Measurements from ENCODE around the gene SLCO2A1. TPM values are rescaled to one million over a fixed set of nuclear protein-coding genes. Genes with fewer than 3 reads are reported as not detected.

SLCO2A1 gene
- polyA plus RNA-seq, 1 donor (not counting 4 experiments of a cell fraction or from before 2014, with no cell fraction given): 0.80 TPM

- FAIRE-seq (no peak), DNase-seq (ENCODE audit: low read depth, low spot score) (no peak)
- Histone ChIP-seq H3K36me3 (ENCODE audit: control insufficient read depth in 2 of 2, extremely low read depth in 1 of 2, insufficient read depth in 2 of 2, low read length in 2 of 2) (no peaks in the 10 kb centered on the region), H3K4me2 (ENCODE audit: control insufficient read depth, extremely low read depth, insufficient read depth, low read depth, low read length) (no peak overlapping the region), H3K4me3 (ENCODE audit: control insufficient read depth in 2 of 3, extremely low read depth in 1 of 3, insufficient read depth in 2 of 3, low read depth in 1 of 3, low read length in 3 of 3) (no peak overlapping the region), H3K79me2 (ENCODE audit: control insufficient read depth, insufficient read depth, low read length) (no peaks in the 10 kb centered on the region), H3K9me3 (ENCODE audit: control insufficient read depth, low read depth, low read length) (no peaks in the 10 kb centered on the region), H3K9me1 (ENCODE audit: control insufficient read depth, extremely low read depth, insufficient read depth, low read length) (no peaks in the 10 kb centered on the region), H3K27ac (ENCODE audit: control insufficient read depth, insufficient read depth, low read length) (no peak overlapping the region), H3K27me3 (ENCODE audit: control insufficient read depth, extremely low read depth, insufficient read depth, low read length) (peaks cover 17% of the 10 kb centered on the region), H3K9ac (ENCODE audit: control insufficient read depth, extremely low read depth, insufficient read depth, low read length) (no peak overlapping the region), H4K20me1 (ENCODE audit: control insufficient read depth, extremely low read depth, insufficient read depth, low read length) (no peaks in the 10 kb centered on the region), H3K4me1 (ENCODE audit: control insufficient read depth, extremely low read depth, insufficient read depth, low read length) (no peaks in the 10 kb centered on the region), H2AFZ (ENCODE audit: control insufficient read depth, low read length) (no peak overlapping the region)
- TF ChIP-seq, protein P1, sequence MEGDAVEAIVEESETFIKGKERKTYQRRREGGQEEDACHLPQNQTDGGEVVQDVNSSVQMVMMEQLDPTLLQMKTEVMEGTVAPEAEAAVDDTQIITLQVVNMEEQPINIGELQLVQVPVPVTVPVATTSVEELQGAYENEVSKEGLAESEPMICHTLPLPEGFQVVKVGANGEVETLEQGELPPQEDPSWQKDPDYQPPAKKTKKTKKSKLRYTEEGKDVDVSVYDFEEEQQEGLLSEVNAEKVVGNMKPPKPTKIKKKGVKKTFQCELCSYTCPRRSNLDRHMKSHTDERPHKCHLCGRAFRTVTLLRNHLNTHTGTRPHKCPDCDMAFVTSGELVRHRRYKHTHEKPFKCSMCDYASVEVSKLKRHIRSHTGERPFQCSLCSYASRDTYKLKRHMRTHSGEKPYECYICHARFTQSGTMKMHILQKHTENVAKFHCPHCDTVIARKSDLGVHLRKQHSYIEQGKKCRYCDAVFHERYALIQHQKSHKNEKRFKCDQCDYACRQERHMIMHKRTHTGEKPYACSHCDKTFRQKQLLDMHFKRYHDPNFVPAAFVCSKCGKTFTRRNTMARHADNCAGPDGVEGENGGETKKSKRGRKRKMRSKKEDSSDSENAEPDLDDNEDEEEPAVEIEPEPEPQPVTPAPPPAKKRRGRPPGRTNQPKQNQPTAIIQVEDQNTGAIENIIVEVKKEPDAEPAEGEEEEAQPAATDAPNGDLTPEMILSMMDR (optimal IDR thresholded peaks at IDR 0.05 in 1 of 3, IDR thresholded peaks at IDR 0.05 in 1 of 3, conservative IDR thresholded peaks at IDR 0.05 in 1 of 3; ENCODE audit: extremely low read depth in 1 of 3, insufficient read depth in 2 of 3, low read length in 3 of 3): no peak
- dilution Hi-C loops (cut with MboI; ENCODE audit: extremely low pct_ligation_motif_present, low sequenced_read_pairs): no loop called here
Observed at GRCh38 chr3:133880886-133881455, 148.8 kb downstream of the SLCO2A1 start.

- no peaks in the 10 kb centered on the region for H3K9me1 ChIP-seq (ENCODE audit: control insufficient read depth, extremely low read depth, insufficient read depth, low read length)
- TF ChIP-seq, protein P1 (optimal IDR thresholded peaks at IDR 0.05 in 1 of 3, IDR thresholded peaks at IDR 0.05 in 1 of 3, conservative IDR thresholded peaks at IDR 0.05 in 1 of 3; ENCODE audit: extremely low read depth in 1 of 3, insufficient read depth in 2 of 3, low read length in 3 of 3): no peak
- no peak for TF ChIP-seq EZH2 (IDR thresholded peaks at IDR 0.05; ENCODE audit: low read length)
- no peak overlapping the region for H3K27ac ChIP-seq (ENCODE audit: control insufficient read depth, insufficient read depth, low read length)
- H3K79me2 ChIP-seq (ENCODE audit: control insufficient read depth, insufficient read depth, low read length): no peaks in the 10 kb centered on the region
- no peak overlapping the region for H2AFZ ChIP-seq (ENCODE audit: control insufficient read depth, low read length)
- H3K36me3 ChIP-seq (ENCODE audit: control insufficient read depth in 2 of 2, extremely low read depth in 1 of 2, insufficient read depth in 2 of 2, low read length in 2 of 2): no peaks in the 10 kb centered on the region
- H3K4me2 ChIP-seq (ENCODE audit: control insufficient read depth, extremely low read depth, insufficient read depth, low read depth, low read length): no peak overlapping the region
- FAIRE-seq (no peak), DNase-seq (ENCODE audit: low read depth, low spot score) (no peak)
- dilution Hi-C loops (cut with MboI; ENCODE audit: extremely low pct_ligation_motif_present, low sequenced_read_pairs): no loop called here
- H3K9ac ChIP-seq (ENCODE audit: control insufficient read depth, extremely low read depth, insufficient read depth, low read length): no peak overlapping the region
- H4K20me1 ChIP-seq (ENCODE audit: control insufficient read depth, extremely low read depth, insufficient read depth, low read length): no peaks in the 10 kb centered on the region
- no peaks in the 10 kb centered on the region for H3K4me1 ChIP-seq (ENCODE audit: control insufficient read depth, extremely low read depth, insufficient read depth, low read length)
- H3K4me3 ChIP-seq (ENCODE audit: control insufficient read depth in 2 of 3, extremely low read depth in 1 of 3, insufficient read depth in 2 of 3, low read depth in 1 of 3, low read length in 3 of 3): no peak overlapping the region
- peaks cover 12% of the 10 kb centered on the region for H3K27me3 ChIP-seq (ENCODE audit: control insufficient read depth, extremely low read depth, insufficient read depth, low read length)
- H3K9me3 ChIP-seq (ENCODE audit: control insufficient read depth, low read depth, low read length): no peaks in the 10 kb centered on the region
Observed at GRCh38 chr3:133880287-133880686, 149.4 kb downstream of the SLCO2A1 start.

Data from keratinocyte (primary cell).